ENCODE measurements around the gene CD163.

DNA sequence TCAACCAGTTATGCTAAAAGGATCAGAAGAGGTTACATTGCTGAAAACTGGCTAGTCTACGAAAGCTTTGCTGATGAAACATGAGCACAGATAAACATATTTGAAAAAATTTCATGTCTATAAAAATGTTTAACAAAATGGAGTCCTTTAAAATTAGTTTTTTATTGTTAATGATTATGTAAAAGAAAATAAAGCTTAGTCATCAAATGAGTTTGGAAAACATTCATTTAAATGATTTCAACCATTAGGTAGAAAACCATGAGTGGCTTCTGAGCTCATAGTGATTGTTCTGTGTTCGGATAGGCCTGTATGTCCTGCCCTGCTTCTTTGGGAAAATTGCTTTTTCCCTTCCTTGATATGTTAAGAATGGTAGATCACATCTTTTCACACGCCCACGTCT is 59.0 kb downstream of the CD163 start:
- TF ChIP-seq, protein P1, sequence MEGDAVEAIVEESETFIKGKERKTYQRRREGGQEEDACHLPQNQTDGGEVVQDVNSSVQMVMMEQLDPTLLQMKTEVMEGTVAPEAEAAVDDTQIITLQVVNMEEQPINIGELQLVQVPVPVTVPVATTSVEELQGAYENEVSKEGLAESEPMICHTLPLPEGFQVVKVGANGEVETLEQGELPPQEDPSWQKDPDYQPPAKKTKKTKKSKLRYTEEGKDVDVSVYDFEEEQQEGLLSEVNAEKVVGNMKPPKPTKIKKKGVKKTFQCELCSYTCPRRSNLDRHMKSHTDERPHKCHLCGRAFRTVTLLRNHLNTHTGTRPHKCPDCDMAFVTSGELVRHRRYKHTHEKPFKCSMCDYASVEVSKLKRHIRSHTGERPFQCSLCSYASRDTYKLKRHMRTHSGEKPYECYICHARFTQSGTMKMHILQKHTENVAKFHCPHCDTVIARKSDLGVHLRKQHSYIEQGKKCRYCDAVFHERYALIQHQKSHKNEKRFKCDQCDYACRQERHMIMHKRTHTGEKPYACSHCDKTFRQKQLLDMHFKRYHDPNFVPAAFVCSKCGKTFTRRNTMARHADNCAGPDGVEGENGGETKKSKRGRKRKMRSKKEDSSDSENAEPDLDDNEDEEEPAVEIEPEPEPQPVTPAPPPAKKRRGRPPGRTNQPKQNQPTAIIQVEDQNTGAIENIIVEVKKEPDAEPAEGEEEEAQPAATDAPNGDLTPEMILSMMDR (IDR thresholded peaks at IDR 0.05; ENCODE audit: insufficient read depth, low read length): no peak
- TF ChIP-seq, protein P2, sequence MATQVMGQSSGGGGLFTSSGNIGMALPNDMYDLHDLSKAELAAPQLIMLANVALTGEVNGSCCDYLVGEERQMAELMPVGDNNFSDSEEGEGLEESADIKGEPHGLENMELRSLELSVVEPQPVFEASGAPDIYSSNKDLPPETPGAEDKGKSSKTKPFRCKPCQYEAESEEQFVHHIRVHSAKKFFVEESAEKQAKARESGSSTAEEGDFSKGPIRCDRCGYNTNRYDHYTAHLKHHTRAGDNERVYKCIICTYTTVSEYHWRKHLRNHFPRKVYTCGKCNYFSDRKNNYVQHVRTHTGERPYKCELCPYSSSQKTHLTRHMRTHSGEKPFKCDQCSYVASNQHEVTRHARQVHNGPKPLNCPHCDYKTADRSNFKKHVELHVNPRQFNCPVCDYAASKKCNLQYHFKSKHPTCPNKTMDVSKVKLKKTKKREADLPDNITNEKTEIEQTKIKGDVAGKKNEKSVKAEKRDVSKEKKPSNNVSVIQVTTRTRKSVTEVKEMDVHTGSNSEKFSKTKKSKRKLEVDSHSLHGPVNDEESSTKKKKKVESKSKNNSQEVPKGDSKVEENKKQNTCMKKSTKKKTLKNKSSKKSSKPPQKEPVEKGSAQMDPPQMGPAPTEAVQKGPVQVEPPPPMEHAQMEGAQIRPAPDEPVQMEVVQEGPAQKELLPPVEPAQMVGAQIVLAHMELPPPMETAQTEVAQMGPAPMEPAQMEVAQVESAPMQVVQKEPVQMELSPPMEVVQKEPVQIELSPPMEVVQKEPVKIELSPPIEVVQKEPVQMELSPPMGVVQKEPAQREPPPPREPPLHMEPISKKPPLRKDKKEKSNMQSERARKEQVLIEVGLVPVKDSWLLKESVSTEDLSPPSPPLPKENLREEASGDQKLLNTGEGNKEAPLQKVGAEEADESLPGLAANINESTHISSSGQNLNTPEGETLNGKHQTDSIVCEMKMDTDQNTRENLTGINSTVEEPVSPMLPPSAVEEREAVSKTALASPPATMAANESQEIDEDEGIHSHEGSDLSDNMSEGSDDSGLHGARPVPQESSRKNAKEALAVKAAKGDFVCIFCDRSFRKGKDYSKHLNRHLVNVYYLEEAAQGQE (IDR thresholded peaks at IDR 0.05; ENCODE audit: insufficient replicate concordance, low read depth): no peak
- TF ChIP-seq SPI1 (IDR thresholded peaks at IDR 0.05; ENCODE audit: borderline replicate concordance, low read depth) (no peak), POLR2AphosphoS5 (IDR thresholded peaks at IDR 0.05; ENCODE audit: low read depth) (no peak)

Measured in HL-60 (cell line).